Neuronal stem cell (in vitro differentiated cells): ENCODE measurements around the gene SLC8A1.
A peak's percentile ranks its signal among the peaks of the same experiment; 100 is the strongest.

Experiments used
- DNase-seq: peaks from one replicate; pipeline ENCODE4 v3.0.0-alpha.2; 2013; ENCODE audit warnings: low spot score
- H2AFZ ChIP-seq: one replicate; pipeline ENCODE4 v1.6.1; 2013; ENCODE audit warnings: mild to moderate bottlenecking, low read length, inconsistent platforms
- H2AK5ac ChIP-seq: 2 replicates; pipeline ENCODE4 v1.6.1; 2013; ENCODE audit warnings: low read depth, mild to moderate bottlenecking, inconsistent platforms, low read length, moderate library complexity, mixed read lengths
- H2BK120ac ChIP-seq: 2 replicates; pipeline ENCODE4 v1.6.1; 2013; ENCODE audit warnings: low read depth, mild to moderate bottlenecking, inconsistent platforms, low read length, moderate library complexity, mixed read lengths
- H2BK12ac ChIP-seq: one replicate; pipeline ENCODE4 v1.6.1; 2013; ENCODE audit warnings: low read length, inconsistent platforms
- H2BK15ac ChIP-seq: 2 replicates; pipeline ENCODE4 v1.6.1; 2013; ENCODE audit warnings: mild to moderate bottlenecking, low read length, inconsistent platforms, mixed read lengths
- H2BK5ac ChIP-seq: one replicate; pipeline ENCODE4 v1.6.1; 2013; ENCODE audit warnings: inconsistent platforms, mild to moderate bottlenecking, low read length, moderate library complexity
- H3K14ac ChIP-seq: one replicate; pipeline ENCODE4 v1.6.1; 2013; ENCODE audit warnings: low read length, inconsistent platforms
- H3K18ac ChIP-seq: 2 replicates; pipeline ENCODE4 v1.6.1; 2013; ENCODE audit warnings: low read length, inconsistent platforms
- H3K23ac ChIP-seq: 2 replicates; pipeline ENCODE4 v1.6.1; 2013; ENCODE audit warnings: low read depth, mild to moderate bottlenecking, mixed read lengths, low read length, inconsistent platforms; ENCODE audit not compliant: poor library complexity
- H3K27ac ChIP-seq: replicated peaks from 3 replicates; pipeline ENCODE4 v1.5.1; 2013; ENCODE audit warnings: low read length, inconsistent platforms
- H3K27me3 ChIP-seq, 3 experiments: 2 replicates each; pipeline ENCODE4 v1.6.1; 2013; ENCODE audit warnings: low read length in 3 of 3, mild to moderate bottlenecking in 2 of 3, inconsistent platforms in 1 of 3, low read depth in 1 of 3, mixed read lengths in 1 of 3, moderate library complexity in 1 of 3; ENCODE audit not compliant: control insufficient read depth in 3 of 3, insufficient read depth in 3 of 3
- H3K36me3 ChIP-seq, 2 donors: replicated peaks in 1 of 2; 2 replicates each; pipeline ENCODE4 v1.6.1; 2013; ENCODE audit warnings: low read length in 2 of 2; ENCODE audit not compliant: control insufficient read depth in 2 of 2, insufficient read depth in 2 of 2
- H3K4ac ChIP-seq: 2 replicates; pipeline ENCODE4 v1.6.1; 2013; ENCODE audit warnings: inconsistent platforms, mild to moderate bottlenecking, low read length, moderate library complexity
- H3K4me1 ChIP-seq, 2 donors: 1 replicate in 1 of 2; 2 replicates in 1 of 2; pipeline ENCODE4 v1.6.1; 2013; ENCODE audit warnings: low read length in 2 of 2, low read depth in 1 of 2; ENCODE audit not compliant: control insufficient read depth in 2 of 2, insufficient read depth in 1 of 2
- H3K4me2 ChIP-seq: one replicate; pipeline ENCODE4 v1.6.1; 2013; ENCODE audit warnings: mild to moderate bottlenecking, low read length, inconsistent platforms; ENCODE audit not compliant: insufficient read depth, poor library complexity, severe bottlenecking
- H3K4me3 ChIP-seq, 2 donors: 2 replicates each; pipeline ENCODE4 v1.5.1; 2013; ENCODE audit warnings: low read length in 2 of 2, mild to moderate bottlenecking in 2 of 2, inconsistent platforms in 1 of 2, moderate library complexity in 1 of 2
- H3K79me1 ChIP-seq: one replicate; pipeline ENCODE4 v1.6.1; 2013; ENCODE audit warnings: low read depth, mild to moderate bottlenecking, inconsistent platforms, low read length, moderate library complexity
- H3K9ac ChIP-seq: one replicate; pipeline ENCODE4 v1.6.1; 2013; ENCODE audit warnings: mild to moderate bottlenecking, low read depth, low read length, inconsistent platforms; ENCODE audit not compliant: poor library complexity
- H3K9me3 ChIP-seq, 2 donors: replicated peaks in 1 of 2; 2 replicates each; pipeline versions ENCODE3 to v1.6.1; 2013; ENCODE audit warnings: low read length in 2 of 2, mild to moderate bottlenecking in 2 of 2, inconsistent platforms in 1 of 2, low read depth in 1 of 2, mixed read lengths in 1 of 2, moderate library complexity in 1 of 2; ENCODE audit not compliant: control insufficient read depth in 2 of 2, insufficient read depth in 1 of 2
- H4K8ac ChIP-seq: one replicate; pipeline ENCODE4 v1.6.1; 2013; ENCODE audit warnings: low read depth, mild to moderate bottlenecking, inconsistent platforms, low read length, moderate library complexity
- H4K91ac ChIP-seq: one replicate; pipeline ENCODE4 v1.6.1; 2013; ENCODE audit warnings: low read length, low read depth, mild to moderate bottlenecking, inconsistent platforms; ENCODE audit not compliant: poor library complexity
- WGBS, 2 donors: extraction: QIAGEN DNeasy Blood & Tissue Kit; methylation state at CpG; one replicate each; pipeline ENCODE4 v1.1.7; 2013; ENCODE audit warnings: missing lambda C conversion rate in 2 of 2, mixed read lengths in 1 of 2; ENCODE audit not compliant: insufficient read length in 2 of 2, insufficient replicate concordance in 1 of 2; ENCODE audit errors: extremely low coverage in 2 of 2; 5-methylcytosine and 5-hydroxymethylcytosine counted together

The SLC8A1 gene

DNA sequence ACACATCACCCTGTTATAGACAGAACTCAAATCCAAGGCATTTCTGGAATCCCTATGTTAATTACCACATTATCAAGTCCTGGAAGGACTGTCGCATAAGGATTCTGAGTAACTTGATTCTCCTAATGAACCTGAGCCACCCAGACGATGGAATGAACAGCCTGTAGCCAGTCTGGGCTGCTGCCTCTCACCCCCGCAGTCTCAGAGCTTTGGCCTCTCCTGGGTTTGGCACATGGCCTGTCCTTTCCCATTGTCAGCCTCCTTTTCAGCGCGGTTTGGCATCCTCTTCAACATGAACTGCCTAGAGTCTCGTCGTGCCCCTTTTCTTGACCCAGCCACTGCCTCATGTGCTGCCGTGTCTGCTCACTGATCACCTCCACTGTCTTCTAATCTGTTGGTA, 147.6 kb downstream of the SLC8A1 start:
- Histone ChIP-seq H3K9me3 (no peaks in the 10 kb centered on the region), H3K4me3 (no peak overlapping the region)

DNA sequence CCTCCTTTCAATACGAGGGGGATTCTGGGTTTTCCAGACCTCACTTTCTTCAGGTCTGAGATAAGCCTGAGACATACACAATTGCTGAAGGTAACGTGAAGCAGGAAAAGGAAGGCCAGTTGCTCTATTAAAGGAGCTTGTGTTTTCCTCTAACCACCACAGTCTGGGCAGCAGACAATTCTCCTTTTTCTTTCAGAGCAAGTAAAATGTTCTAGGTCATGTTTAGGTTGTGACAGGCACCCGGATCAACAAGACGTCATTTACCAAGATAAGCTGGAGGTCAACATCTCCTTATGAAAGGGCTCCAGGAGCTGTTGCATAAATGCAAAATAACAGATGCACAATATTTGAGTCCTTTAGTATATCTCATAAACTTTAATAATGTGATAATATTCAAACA, 148.1 kb downstream of the SLC8A1 start:
- WGBS, 2 donors, result no CpG with 5 or more reads among the region's 4 CpGs

More for the DNA sequence above, 147.6 kb downstream of the SLC8A1 start:
- no CpG with 5 or more reads among the region's 8 CpGs for whole genome bisulfite sequencing, 2 donors
- DNase-seq, result no peak
- Histone ChIP-seq H3K9ac (no peak overlapping the region), H3K4me1 (peaks cover 0 to 4% of the 10 kb centered on the region in 2 donors), H2BK12ac (peak overlapping the region; percentile 35), H3K36me3 (no peaks in the 10 kb centered on the region), H3K14ac (no peak overlapping the region), H2AFZ (no peak overlapping the region), H3K4me2 (no peak overlapping the region), H4K91ac (no peak overlapping the region), H3K4ac (no peak overlapping the region), H3K79me1 (no peaks in the 10 kb centered on the region), H2AK5ac (no peak overlapping the region), H2BK120ac (no peak overlapping the region), H3K27ac (no peak overlapping the region), H4K8ac (no peak overlapping the region), H2BK5ac (no peak overlapping the region), H3K23ac (peak overlapping the region; percentile 21), H2BK15ac (no peak overlapping the region), H3K27me3 (no peaks in the 10 kb centered on the region), H3K18ac (no peak overlapping the region)

DNA sequence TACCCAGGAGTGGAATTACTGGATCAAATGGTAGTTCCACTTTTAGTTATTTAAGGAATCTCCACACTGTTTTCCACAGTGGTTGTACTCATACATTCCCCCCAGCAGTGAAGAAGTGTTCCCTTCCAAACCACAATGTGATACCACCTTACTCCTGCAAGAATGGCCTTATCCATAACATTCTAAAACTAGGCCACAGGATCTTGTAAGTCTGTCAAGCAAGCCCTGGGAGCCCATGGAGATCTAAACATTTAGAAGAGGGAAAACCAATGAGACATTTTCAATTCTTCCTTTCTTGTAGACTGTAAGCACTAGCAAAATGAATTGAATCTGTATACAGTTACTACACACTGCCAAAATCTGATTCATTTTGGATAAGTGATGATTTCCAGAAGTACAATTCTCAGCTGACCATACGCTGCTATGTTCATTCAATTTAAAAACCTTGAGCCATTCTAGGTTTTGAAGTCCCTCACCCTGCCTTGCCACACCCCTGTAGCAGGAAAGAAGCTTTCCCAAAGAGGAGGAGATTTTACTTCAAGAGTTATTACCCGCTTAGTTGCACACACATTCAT, 149.1 kb downstream of the SLC8A1 start:
- no peaks in the 10 kb centered on the region for H3K36me3 ChIP-seq
- H3K14ac ChIP-seq, result no peak overlapping the region
- H4K8ac ChIP-seq, result no peak overlapping the region
- no peak overlapping the region for H3K4ac ChIP-seq
- H3K79me1 ChIP-seq, result no peaks in the 10 kb centered on the region
- H3K9me3 ChIP-seq, result no peaks in the 10 kb centered on the region
- no peak overlapping the region for H2AK5ac ChIP-seq
- H3K23ac ChIP-seq, result no peak overlapping the region
- H3K18ac ChIP-seq, result no peak overlapping the region
- no peak overlapping the region for H3K27ac ChIP-seq
- H3K9ac ChIP-seq, result no peak overlapping the region
- WGBS, 2 donors, result no CpG with 5 or more reads among the region's 2 CpGs
- peaks cover 0 to 4% of the 10 kb centered on the region in 2 donors for H3K4me1 ChIP-seq
- DNase-seq, result no peak
- H2BK15ac ChIP-seq, result no peak overlapping the region
- no peak overlapping the region for H2BK120ac ChIP-seq
- H3K27me3 ChIP-seq, result no peaks in the 10 kb centered on the region
- no peak overlapping the region for H3K4me2 ChIP-seq
- no peak overlapping the region for H4K91ac ChIP-seq
- no peak overlapping the region for H2BK5ac ChIP-seq
- H3K4me3 ChIP-seq, result no peak overlapping the region
- H2BK12ac ChIP-seq, result no peak overlapping the region
- no peak overlapping the region for H2AFZ ChIP-seq

More for the DNA sequence above, 148.1 kb downstream of the SLC8A1 start:
- peaks cover 0 to 4% of the 10 kb centered on the region in 2 donors for H3K4me1 ChIP-seq
- H3K9me3 ChIP-seq, result no peaks in the 10 kb centered on the region
- no peak overlapping the region for H3K4ac ChIP-seq
- H3K4me2 ChIP-seq, result no peak overlapping the region
- no peak overlapping the region for H3K14ac ChIP-seq
- H3K9ac ChIP-seq, result no peak overlapping the region
- no peak overlapping the region for H4K8ac ChIP-seq
- no peak overlapping the region for H2BK5ac ChIP-seq
- H3K79me1 ChIP-seq, result no peaks in the 10 kb centered on the region
- no peak overlapping the region for H2BK15ac ChIP-seq
- no peak overlapping the region for H2AFZ ChIP-seq
- H3K18ac ChIP-seq, result no peak overlapping the region
- no peaks in the 10 kb centered on the region for H3K36me3 ChIP-seq
- no peak overlapping the region for H2BK12ac ChIP-seq
- no peak for DNase-seq
- no peak overlapping the region for H2AK5ac ChIP-seq
- no peak overlapping the region for H3K27ac ChIP-seq
- H3K4me3 ChIP-seq, result no peak overlapping the region
- no peak overlapping the region for H3K23ac ChIP-seq
- H3K27me3 ChIP-seq, result no peaks in the 10 kb centered on the region
- H4K91ac ChIP-seq, result no peak overlapping the region
- no peak overlapping the region for H2BK120ac ChIP-seq

DNA sequence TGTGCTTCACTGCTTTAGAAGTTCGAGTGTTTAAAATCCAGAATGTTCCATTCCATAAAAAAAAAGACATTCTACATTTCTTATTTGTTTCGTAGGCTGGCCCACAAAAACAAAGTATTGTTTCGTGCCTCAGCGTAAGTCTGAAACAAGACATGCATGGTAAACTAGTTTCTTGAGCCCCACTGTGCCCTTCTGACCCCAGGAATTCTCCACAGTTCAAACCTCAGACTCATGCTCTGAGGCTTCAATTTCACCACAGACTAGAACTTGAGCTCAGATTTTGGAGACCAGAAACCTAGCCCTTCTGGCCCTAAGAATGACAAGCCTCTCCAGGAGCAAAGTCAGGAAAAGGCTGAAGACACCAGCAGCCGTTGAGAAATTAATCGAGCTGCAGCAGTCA, 151.5 kb downstream of the SLC8A1 start:
- Histone ChIP-seq H2AK5ac (no peak overlapping the region), H3K18ac (no peak overlapping the region), H3K27me3 (no peaks in the 10 kb centered on the region), H3K9ac (no peak overlapping the region), H3K4me2 (no peak overlapping the region), H3K4me3 (no peak overlapping the region), H3K79me1 (no peaks in the 10 kb centered on the region), H2BK5ac (no peak overlapping the region), H2BK12ac (no peak overlapping the region), H3K9me3 (no peaks in the 10 kb centered on the region), H3K23ac (no peak overlapping the region), H4K8ac (no peak overlapping the region), H2BK15ac (no peak overlapping the region), H3K4ac (no peak overlapping the region), H2BK120ac (no peak overlapping the region), H4K91ac (no peak overlapping the region), H3K14ac (no peak overlapping the region), H2AFZ (no peak overlapping the region), H3K27ac (no peak overlapping the region), H3K36me3 (no peaks in the 10 kb centered on the region), H3K4me1 (peaks cover 0 to 4% of the 10 kb centered on the region in 2 donors)
- no CpG with 5 or more reads among the region's 6 CpGs for WGBS, 2 donors
- no peak for DNase-seq
